Measurements from ENCODE around the gene UNC13A.

DNA sequence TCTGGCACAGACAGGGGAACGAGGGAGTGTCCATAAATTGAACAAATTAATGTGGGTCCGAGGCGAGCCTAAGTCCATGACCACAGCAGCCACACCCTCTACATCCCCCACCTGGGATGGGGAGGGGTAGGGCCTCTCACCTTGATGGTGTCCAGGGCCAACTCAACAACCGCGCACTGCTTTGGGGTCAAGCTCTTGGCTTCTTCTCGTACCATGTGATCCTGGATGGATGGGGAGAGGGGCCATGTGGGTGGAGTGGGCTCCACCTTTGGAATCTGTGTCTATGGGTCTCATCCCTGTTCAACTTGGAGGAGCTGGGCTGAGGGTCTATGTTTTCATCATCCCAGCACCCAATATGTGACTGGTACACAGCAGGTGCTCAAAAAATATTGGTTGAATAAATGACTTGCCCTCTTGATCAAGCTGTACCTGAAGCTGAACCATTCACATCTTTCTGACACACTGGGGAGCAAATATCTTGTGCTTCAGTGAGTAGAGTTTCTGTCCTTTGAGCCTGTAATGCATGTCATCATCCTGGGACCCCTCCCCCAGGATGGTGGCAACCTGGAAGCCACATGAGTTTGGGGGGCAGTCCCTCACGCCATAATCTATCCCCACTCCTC lies 69.8 kb downstream of the UNC13A start:
- TF ChIP-seq CTCF (IDR thresholded peaks at IDR 0.05): no peak
- no peak for TF ChIP-seq POLR2A (IDR thresholded peaks at IDR 0.05)
